ENCODE measurements around the gene THADA. TPM values are rescaled to one million over a fixed set of nuclear protein-coding genes. Genes with fewer than 3 reads are reported as not detected.

The THADA gene
- total RNA-seq, 3 donors from 2014 or later (not counting 1 experiment from before 2014, with no cell fraction given), result 34.1 to 35.7 (median 35.3) TPM

DNA sequence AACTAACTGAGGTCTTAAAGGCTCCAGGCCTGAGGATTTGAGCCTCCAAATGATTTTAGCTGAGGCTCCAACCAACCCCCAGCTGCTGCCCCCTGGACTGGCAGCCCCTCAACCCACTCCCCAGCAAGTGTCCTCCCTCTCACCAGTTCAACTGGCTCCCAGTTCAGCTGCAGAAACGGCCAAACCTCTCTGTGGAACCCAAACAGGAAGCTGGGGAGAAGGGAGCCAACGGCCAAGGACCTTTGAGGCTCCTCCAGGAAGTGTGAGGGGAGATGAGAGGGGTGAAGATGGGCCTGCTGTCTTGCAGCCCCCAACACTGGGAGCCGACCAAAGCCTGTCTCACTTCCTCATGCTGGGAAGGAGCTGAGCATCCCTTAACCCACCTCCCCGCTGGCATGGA lies 394.3 kb downstream of the THADA start:
- Histone ChIP-seq H3K27ac (ENCODE audit: low read length) (no peak overlapping the region), H3K4me3 (ENCODE audit: low read length) (no peak overlapping the region), H3K36me3 (ENCODE audit: control insufficient read depth, insufficient read depth, low read length) (no peaks in the 10 kb centered on the region), H3K27me3 (ENCODE audit: control insufficient read depth, insufficient read depth, low read length) (no peaks in the 10 kb centered on the region), H3K4me1 (ENCODE audit: control insufficient read depth, insufficient read depth, low read length) (peaks cover 40% of the 10 kb centered on the region), H3K9me3 (ENCODE audit: control insufficient read depth, insufficient read depth, low read length) (no peaks in the 10 kb centered on the region)
- Mint-ChIP-seq H3K27me3 (ENCODE audit: low read depth in 2 of 2) (no peaks in the 10 kb centered on the region), H3K4me1 (peaks cover 17% of the 10 kb centered on the region in 2 donors), H3K9me3 (peaks cover 0 to 1% of the 10 kb centered on the region in 2 donors), H3K27ac (no peak overlapping the region), H3K4me3 (no peak overlapping the region), H3K36me3 (no peaks in the 10 kb centered on the region)
- TF ChIP-seq, protein P1, sequence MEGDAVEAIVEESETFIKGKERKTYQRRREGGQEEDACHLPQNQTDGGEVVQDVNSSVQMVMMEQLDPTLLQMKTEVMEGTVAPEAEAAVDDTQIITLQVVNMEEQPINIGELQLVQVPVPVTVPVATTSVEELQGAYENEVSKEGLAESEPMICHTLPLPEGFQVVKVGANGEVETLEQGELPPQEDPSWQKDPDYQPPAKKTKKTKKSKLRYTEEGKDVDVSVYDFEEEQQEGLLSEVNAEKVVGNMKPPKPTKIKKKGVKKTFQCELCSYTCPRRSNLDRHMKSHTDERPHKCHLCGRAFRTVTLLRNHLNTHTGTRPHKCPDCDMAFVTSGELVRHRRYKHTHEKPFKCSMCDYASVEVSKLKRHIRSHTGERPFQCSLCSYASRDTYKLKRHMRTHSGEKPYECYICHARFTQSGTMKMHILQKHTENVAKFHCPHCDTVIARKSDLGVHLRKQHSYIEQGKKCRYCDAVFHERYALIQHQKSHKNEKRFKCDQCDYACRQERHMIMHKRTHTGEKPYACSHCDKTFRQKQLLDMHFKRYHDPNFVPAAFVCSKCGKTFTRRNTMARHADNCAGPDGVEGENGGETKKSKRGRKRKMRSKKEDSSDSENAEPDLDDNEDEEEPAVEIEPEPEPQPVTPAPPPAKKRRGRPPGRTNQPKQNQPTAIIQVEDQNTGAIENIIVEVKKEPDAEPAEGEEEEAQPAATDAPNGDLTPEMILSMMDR (IDR thresholded peaks at IDR 0.05), result no peak
- intact Hi-C loops (cut with micrococcal nuclease), result no loop called here
- no peak for DNase-seq
- WGBS (ENCODE audit: insufficient coverage), result 35% methylated on average over 4 of the region's 4 CpGs
- ATAC-seq, result no peak

DNA sequence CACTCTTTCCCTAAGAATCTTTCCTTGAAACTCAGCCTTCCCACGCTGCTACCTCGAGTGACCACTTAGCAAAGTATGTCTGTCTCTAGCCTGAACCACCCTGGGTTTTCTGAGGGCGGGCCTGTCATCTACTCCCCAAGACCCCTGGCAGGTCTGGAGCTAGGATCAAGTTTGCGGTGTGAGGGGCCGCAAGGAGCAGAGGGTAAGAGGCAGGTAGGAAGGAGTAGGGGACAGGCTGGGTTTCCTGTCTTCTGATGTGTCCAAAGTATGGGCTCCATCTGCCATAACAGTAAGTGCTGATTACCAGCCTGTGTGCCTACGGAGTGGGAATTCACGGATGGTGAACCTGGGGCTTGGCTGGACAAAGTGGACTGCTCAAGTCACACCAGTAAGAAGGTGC lies 394.8 kb downstream of the THADA start:
- no peaks in the 10 kb centered on the region for H3K9me3 ChIP-seq (ENCODE audit: control insufficient read depth, insufficient read depth, low read length)
- Mint-ChIP-seq H3K27ac (no peak overlapping the region), H3K9me3 (peaks cover 0 to 2% of the 10 kb centered on the region in 2 donors), H3K4me1 (peaks cover 20 to 21% of the 10 kb centered on the region in 2 donors), H3K4me3 (no peak overlapping the region), H3K27me3 (ENCODE audit: low read depth in 2 of 2) (no peaks in the 10 kb centered on the region), H3K36me3 (no peaks in the 10 kb centered on the region)
- 97% methylated on average over 7 of the region's 7 CpGs for WGBS (ENCODE audit: insufficient coverage)
- no peaks in the 10 kb centered on the region for H3K27me3 ChIP-seq (ENCODE audit: control insufficient read depth, insufficient read depth, low read length)
- H3K4me3 ChIP-seq (ENCODE audit: low read length), result no peak overlapping the region
- peaks cover 45% of the 10 kb centered on the region for H3K4me1 ChIP-seq (ENCODE audit: control insufficient read depth, insufficient read depth, low read length)
- no peaks in the 10 kb centered on the region for H3K36me3 ChIP-seq (ENCODE audit: control insufficient read depth, insufficient read depth, low read length)
- H3K27ac ChIP-seq (ENCODE audit: low read length), result no peak overlapping the region
- no peak for ATAC-seq
- TF ChIP-seq, protein P1 (IDR thresholded peaks at IDR 0.05), result no peak
- DNase-seq, result no peak
- intact Hi-C loops (cut with micrococcal nuclease), result no loop called here

DNA sequence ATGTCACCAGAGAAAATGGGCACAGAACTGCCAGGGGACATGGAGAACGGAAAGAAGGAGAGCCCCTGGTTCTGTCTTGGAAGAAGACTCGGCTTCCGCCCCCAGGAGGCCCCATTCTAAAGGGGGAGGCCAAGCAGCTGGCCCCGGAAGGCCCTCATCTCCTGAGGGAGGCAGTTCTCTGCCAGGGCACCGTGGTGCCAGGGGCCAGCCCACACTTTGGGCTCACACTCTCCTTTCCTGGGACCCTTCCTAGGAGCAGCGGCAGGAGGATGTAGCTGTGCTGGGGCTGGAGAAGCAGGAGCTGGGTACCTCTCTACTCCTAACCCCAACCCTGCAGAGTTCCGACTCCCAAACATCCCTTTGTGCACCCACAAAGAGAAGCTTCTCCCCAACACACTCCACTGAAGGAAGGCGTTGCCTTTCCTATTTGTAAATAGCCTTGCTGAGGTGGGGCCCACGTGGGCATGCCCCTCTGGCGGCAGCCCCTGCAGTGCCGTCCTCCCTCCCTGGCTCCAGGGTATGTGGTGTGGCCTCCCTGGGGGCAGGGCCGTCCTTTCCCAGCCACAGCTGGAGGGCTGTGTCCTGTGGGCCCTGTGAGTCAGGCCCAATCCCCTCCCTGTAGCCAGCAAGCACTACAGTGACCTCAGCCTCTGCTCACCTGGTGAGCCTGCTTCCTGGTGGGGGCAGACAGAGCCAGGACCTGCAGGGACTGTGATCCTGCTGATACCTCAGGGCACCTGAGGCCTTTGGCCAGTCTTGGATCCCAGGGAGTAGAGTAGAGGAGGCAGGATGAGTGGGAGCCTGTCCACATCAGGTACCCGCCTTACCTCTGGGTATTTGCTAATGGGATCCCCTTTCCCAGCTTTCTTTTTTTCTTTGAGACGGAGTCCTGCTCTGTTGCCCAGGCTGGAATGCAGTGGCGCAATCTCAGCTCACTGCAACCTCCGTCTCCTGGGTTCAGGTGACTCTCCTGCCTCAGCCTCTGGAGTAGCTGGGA lies 396.0 kb downstream of the THADA start:
- peaks cover 57% of the 10 kb centered on the region for H3K4me1 ChIP-seq (ENCODE audit: control insufficient read depth, insufficient read depth, low read length)
- H3K4me1 Mint-ChIP-seq, result peaks cover 26 to 31% of the 10 kb centered on the region in 2 donors
- H3K27me3 Mint-ChIP-seq (ENCODE audit: low read depth in 2 of 2), result no peaks in the 10 kb centered on the region
- 78% methylated on average over 16 of the region's 16 CpGs for WGBS (ENCODE audit: insufficient coverage)
- intact Hi-C loops (cut with micrococcal nuclease), result no loop called here
- ATAC-seq (no peak), DNase-seq (no peak)
- no peaks in the 10 kb centered on the region for H3K9me3 ChIP-seq (ENCODE audit: control insufficient read depth, insufficient read depth, low read length)
- no peak overlapping the region for H3K27ac ChIP-seq (ENCODE audit: low read length)
- no peaks in the 10 kb centered on the region for H3K36me3 ChIP-seq (ENCODE audit: control insufficient read depth, insufficient read depth, low read length)
- no peaks in the 10 kb centered on the region for H3K27me3 ChIP-seq (ENCODE audit: control insufficient read depth, insufficient read depth, low read length)
- no peaks in the 10 kb centered on the region for H3K36me3 Mint-ChIP-seq
- no peak overlapping the region for H3K4me3 Mint-ChIP-seq
- H3K4me3 ChIP-seq (ENCODE audit: low read length), result no peak overlapping the region
- no peak overlapping the region for H3K27ac Mint-ChIP-seq
- TF ChIP-seq, protein P1 (IDR thresholded peaks at IDR 0.05), result no peak
- peaks cover 0 to 2% of the 10 kb centered on the region in 2 donors for H3K9me3 Mint-ChIP-seq

Data from natural killer cell (primary cell).